GM10266 (cell line): ENCODE results near the gene CCIN.

ENCODE experiments used
- DNase-seq: peaks from one replicate; pipeline ENCODE4 v3.0.0; 2012; ENCODE audit errors: extremely low spot score
- CTCF ChIP-seq: IDR thresholded peaks from 2 replicates; pipeline ENCODE4 v1.5.1; 2012; ENCODE audit warnings: mild to moderate bottlenecking, low read depth; ENCODE audit not compliant: control insufficient read depth, insufficient read depth; ENCODE audit errors: missing control alignments

The CCIN gene

GRCh38 chr9:36141761-36142160, 27.4 kb upstream of the CCIN start:
- TF ChIP-seq CTCF: no peak

DNA sequence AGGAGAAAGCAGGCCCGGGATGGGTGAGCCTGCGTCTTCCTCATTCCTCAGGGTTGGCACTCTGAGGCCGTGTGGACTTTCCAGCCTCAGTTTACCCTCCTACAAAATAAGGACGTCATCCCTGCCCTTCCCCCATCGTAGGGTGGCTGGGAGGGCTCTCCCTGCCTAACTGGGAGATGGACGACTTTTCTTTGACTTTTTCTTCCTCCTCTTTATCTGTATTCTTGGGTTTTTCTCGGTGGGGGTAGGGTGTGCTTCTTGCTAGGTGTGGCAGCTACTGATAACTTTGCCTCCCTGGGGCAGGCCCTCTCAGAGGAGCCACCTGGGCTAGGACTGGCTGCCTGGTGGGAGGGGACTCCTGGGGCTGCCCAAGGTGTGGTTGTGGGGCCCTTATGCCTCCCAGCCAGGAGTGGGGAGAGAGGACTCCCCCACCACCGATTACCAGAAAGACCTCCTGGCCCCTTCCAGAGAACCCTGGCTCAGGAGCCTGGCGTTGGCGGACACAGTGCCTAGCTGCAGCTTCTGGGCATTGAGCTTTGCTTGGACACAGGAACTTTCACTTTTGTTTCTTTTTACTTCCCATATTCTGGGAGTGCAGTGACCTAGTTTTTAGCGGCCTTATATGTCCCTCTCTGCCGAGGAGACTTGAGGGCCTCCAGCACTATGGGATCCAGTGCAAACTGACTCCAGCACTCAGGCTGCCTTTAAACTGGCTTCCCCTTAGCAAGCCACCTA, 26.5 kb upstream of the CCIN start:
- TF ChIP-seq CTCF: no peak
- DNase-seq: no peak

More at GRCh38 chr9:36141761-36142160, 27.4 kb upstream of the CCIN start:
- DNase-seq: no peak

DNA sequence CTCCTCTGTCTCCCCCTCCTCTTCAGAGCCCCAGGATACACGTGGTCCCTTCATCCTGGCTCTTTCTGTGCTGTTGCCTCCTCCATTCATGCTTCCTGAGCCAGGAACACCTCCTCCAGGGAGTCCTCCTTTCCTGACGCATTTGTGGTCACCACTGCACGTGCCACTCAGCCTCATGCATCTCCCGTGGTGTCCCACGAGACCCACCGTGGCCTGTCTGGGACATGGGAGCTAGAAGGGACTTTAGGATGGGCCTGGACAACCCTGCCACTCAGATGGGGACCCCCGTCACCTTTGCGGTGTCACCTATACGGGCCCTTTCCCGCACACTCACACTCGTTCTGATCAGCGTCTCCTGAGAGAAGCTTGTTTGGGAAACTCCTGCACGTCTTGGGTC, 25.9 kb upstream of the CCIN start:
- no peak for DNase-seq
- TF ChIP-seq CTCF: no peak

DNA sequence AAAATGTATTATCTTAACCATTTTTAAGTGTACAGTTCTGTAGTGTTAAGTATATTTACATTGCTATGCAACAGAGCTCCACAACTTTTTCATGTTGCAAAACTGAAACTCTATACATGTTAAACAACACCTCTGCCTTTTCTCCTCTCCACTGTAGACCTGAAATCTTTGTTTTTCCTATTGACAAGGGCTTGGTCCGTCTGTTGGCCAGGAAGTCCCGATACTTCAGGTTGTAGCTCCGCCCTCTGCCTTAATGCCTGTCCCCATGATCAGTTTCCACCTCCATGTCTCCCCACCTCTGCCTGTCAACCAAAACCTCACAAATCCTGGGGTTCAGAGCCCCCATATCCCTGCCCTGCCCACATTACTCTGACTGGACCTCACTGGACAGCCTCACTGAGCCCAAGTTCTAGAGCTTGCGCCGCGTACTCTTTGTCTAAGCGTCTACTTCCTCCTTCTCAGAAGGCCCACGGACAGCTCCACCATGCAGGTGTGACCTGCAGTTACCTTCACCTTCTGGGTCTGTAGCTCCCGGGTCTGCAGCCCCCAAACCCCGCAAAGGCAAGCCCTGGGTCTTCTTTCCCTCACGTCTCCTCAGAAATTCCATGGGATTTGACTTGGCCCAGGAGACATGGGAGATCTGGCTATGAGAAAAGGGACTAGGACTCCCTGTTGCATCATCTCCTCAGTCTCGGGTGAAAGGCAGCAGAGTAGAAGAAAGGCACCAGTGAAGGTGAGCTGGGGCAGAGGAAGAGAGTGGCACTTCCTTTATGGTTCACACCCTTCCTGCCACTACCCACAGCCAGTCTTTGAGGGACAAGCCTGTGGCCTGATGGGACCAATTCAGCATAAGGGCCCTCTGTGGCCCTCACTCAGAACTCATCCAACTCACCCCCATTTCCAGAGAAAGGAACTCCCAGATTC, 24.6 kb upstream of the CCIN start:
- DNase-seq: no peak

DNA sequence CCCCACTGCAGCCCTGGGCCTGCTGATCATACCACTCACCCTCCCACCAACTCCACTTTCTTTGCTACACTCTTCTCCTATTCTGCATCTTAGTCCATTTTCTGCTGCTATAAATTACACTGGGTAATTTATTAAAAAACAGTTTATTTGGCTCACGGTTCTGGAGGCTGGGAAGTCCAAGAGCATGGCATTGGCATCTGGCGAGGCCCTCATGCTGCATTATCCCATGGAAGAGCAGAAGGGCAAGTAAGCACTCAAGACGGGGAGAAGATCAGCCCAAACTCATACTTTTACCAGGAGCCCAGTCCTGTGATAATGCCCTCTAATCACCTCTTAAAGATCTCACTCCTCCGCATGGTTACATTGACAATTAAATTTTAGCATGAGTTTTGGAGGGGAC, 23.2 kb upstream of the CCIN start:
- DNase-seq: no peak
- TF ChIP-seq CTCF: no peak

More for the DNA sequence above, 24.6 kb upstream of the CCIN start:
- no peak for TF ChIP-seq CTCF

- DNase-seq: no peak
- TF ChIP-seq CTCF: no peak
These were observed 22.5 kb upstream of the CCIN start for GRCh38 chr9:36146651-36147050.
